H1 (cell line): Measurements from ENCODE around the gene CDHR2. TPM values are rescaled to one million over a fixed set of nuclear protein-coding genes. Genes with fewer than 3 reads are reported as not detected.

Experiments used
- CTCF ChIA-PET: fragments of 300-600 bp; sonication (Branson Sonifier 250); formaldehyde crosslinking; loops from one replicate; lab custom pipeline; 2021; ENCODE audit not compliant: partially characterized antibody; lab: Charles Lee
- POLR2A ChIA-PET: fragments of 300-600 bp; sonication (Branson Sonifier 250); formaldehyde crosslinking; loops from one replicate; lab custom pipeline; 2021; ENCODE audit warnings: inconsistent platforms; ENCODE audit not compliant: partially characterized antibody; lab: Charles Lee
- DNase-seq, 2 experiments: peaks; one replicate each; pipeline versions ENCODE4 v3.0.0 to v3.0.0-alpha.2; 2010 to 2022; ENCODE audit warnings: low spot score in 2 of 2, low read depth in 1 of 2, mixed read lengths in 1 of 2
- FAIRE-seq: peaks from 2 replicates; lab custom pipeline; 2011; peaks lifted over from hg19 to GRCh38; lab: Jason Lieb, UNC
- H2AFZ ChIP-seq: 2 replicates; pipeline ENCODE4 v1.8.1; 2012; ENCODE audit warnings: low read length, inconsistent platforms
- H2AK5ac ChIP-seq: 2 replicates; pipeline ENCODE4 v1.6.1; 2013; ENCODE audit warnings: low read depth, low read length
- H2BK120ac ChIP-seq: replicated peaks from 2 replicates; pipeline ENCODE3; 2013; ENCODE audit warnings: low read depth, low read length, inconsistent platforms
- H2BK12ac ChIP-seq: 2 replicates; pipeline ENCODE4 v1.6.1; 2013; ENCODE audit warnings: low read depth, low read length
- H2BK15ac ChIP-seq: 2 replicates; pipeline ENCODE4 v1.6.1; 2013; ENCODE audit warnings: low read length
- H2BK20ac ChIP-seq: 2 replicates; pipeline ENCODE4 v1.6.1; 2013; ENCODE audit warnings: low read length
- H2BK5ac ChIP-seq: 2 replicates; pipeline ENCODE4 v1.6.1; 2013; ENCODE audit warnings: low read depth, low read length
- H3K14ac ChIP-seq: 2 replicates; pipeline ENCODE4 v1.6.1; 2013; ENCODE audit warnings: inconsistent platforms; ENCODE audit not compliant: insufficient read length
- H3K18ac ChIP-seq: 2 replicates; pipeline ENCODE4 v1.6.1; 2013; ENCODE audit warnings: low read length; ENCODE audit errors: extremely low read depth
- H3K23ac ChIP-seq: 2 replicates; pipeline ENCODE4 v1.6.1; 2013; ENCODE audit warnings: inconsistent platforms; ENCODE audit not compliant: insufficient read length
- H3K23me2 ChIP-seq: 2 replicates; pipeline ENCODE4 v1.6.1; 2013; ENCODE audit warnings: low read depth, low read length
- H3K27ac ChIP-seq: 2 replicates; pipeline ENCODE4 v1.6.1; 2011; ENCODE audit warnings: low read depth, low read length, inconsistent platforms
- H3K27me3 ChIP-seq, 4 experiments: replicated peaks in 1 of 4; 1 replicate in 1 of 4; 2 replicates in 3 of 4; pipeline versions ENCODE4 v1.6.1 to v1.8.1; 2011 to 2013; ENCODE audit warnings: low read length in 3 of 4, mild to moderate bottlenecking in 3 of 4, inconsistent platforms in 2 of 4, mixed read lengths in 2 of 4, moderate library complexity in 1 of 4; ENCODE audit not compliant: control insufficient read depth in 3 of 4, insufficient read depth in 3 of 4; ENCODE audit errors: extremely low read depth in 1 of 4
- H3K36me3 ChIP-seq, 4 experiments: 2 replicates each; pipeline versions ENCODE4 v1.6.1 to v1.8.1; 2011 to 2013; ENCODE audit warnings: mild to moderate bottlenecking in 4 of 4, low read length in 3 of 4, moderate library complexity in 2 of 4, control low read depth in 1 of 4, inconsistent platforms in 1 of 4; ENCODE audit not compliant: insufficient read depth in 4 of 4, control insufficient read depth in 2 of 4
- H3K4ac ChIP-seq: replicated peaks from 2 replicates; pipeline ENCODE3; 2013; ENCODE audit warnings: low read length, low read depth, mixed read lengths, inconsistent platforms; ENCODE audit not compliant: insufficient read length
- H3K4me1 ChIP-seq, 4 experiments: replicated peaks in 1 of 4; 1 replicate in 1 of 4; 2 replicates in 3 of 4; pipeline versions ENCODE4 v1.6.1 to v1.8.1; 2011 to 2013; ENCODE audit warnings: low read length in 3 of 4, inconsistent platforms in 2 of 4, mixed read lengths in 1 of 4; ENCODE audit not compliant: insufficient read depth in 4 of 4, control insufficient read depth in 3 of 4
- H3K4me2 ChIP-seq, 2 experiments: 2 replicates each; pipeline versions ENCODE4 v1.6.1 to v1.8.1; 2011 to 2013; ENCODE audit warnings: low read depth in 2 of 2, low read length in 2 of 2, control low read depth in 1 of 2, inconsistent platforms in 1 of 2, mild to moderate bottlenecking in 1 of 2; ENCODE audit not compliant: insufficient read depth in 1 of 2
- H3K4me3 ChIP-seq, 4 experiments: fragments of 200-600, 300-600 bp in 1 of 4; sonication (generic), shearing (Covaris generic), sonication (Bioruptor Twin) in 1 of 4; 2 replicates each; pipeline versions ENCODE4 v1.5.1 to v1.8.1; 2011 to 2016; ENCODE audit warnings: low read length in 4 of 4, low read depth in 3 of 4, control low read depth in 2 of 4, inconsistent platforms in 2 of 4, mild to moderate bottlenecking in 2 of 4, mixed read lengths in 1 of 4, moderate library complexity in 1 of 4; ENCODE audit not compliant: insufficient read depth in 2 of 4; ENCODE audit errors: extremely low read depth in 1 of 4
- H3K56ac ChIP-seq: replicated peaks from 2 replicates; pipeline ENCODE3; 2013; ENCODE audit warnings: low read depth, mild to moderate bottlenecking, mixed read lengths, low read length, inconsistent platforms; ENCODE audit not compliant: insufficient read length
- H3K79me1 ChIP-seq: 2 replicates; pipeline ENCODE4 v1.6.1; 2013; ENCODE audit warnings: low read depth, low read length, control low read depth
- H3K79me2 ChIP-seq, 2 experiments: 2 replicates each; pipeline versions ENCODE4 v1.6.1 to v1.8.1; 2012 to 2013; ENCODE audit warnings: low read length in 2 of 2, mild to moderate bottlenecking in 2 of 2, inconsistent platforms in 1 of 2; ENCODE audit not compliant: insufficient read depth in 2 of 2, control insufficient read depth in 1 of 2
- H3K9ac ChIP-seq, 4 experiments: replicated peaks in 1 of 4; 1 replicate in 1 of 4; 2 replicates in 3 of 4; pipeline versions ENCODE4 v1.6.1 to v1.8.1; 2011 to 2013; ENCODE audit warnings: low read depth in 3 of 4, low read length in 3 of 4, control low read depth in 2 of 4, mild to moderate bottlenecking in 2 of 4, moderate library complexity in 2 of 4, inconsistent platforms in 1 of 4; ENCODE audit errors: extremely low read depth in 1 of 4
- H3K9me3 ChIP-seq, 2 experiments: 2 replicates each; pipeline versions ENCODE4 v1.6.1 to v1.8.1; 2012 to 2013; ENCODE audit warnings: mild to moderate bottlenecking in 2 of 2, moderate library complexity in 2 of 2, control low read depth in 1 of 2, inconsistent platforms in 1 of 2, low read depth in 1 of 2, low read length in 1 of 2, mixed read lengths in 1 of 2; ENCODE audit not compliant: insufficient read depth in 2 of 2
- H4K20me1 ChIP-seq, 2 experiments: replicated peaks in 1 of 2; 2 replicates each; pipeline versions ENCODE3 to v1.8.1; 2011 to 2013; ENCODE audit warnings: inconsistent platforms in 2 of 2, low read length in 2 of 2, mild to moderate bottlenecking in 1 of 2; ENCODE audit not compliant: insufficient read depth in 2 of 2, control insufficient read depth in 1 of 2
- H4K5ac ChIP-seq: 2 replicates; pipeline ENCODE4 v1.6.1; 2013; ENCODE audit warnings: low read length, low read depth, mixed read lengths, inconsistent platforms; ENCODE audit not compliant: insufficient read length
- H4K8ac ChIP-seq: 2 replicates; pipeline ENCODE4 v1.8.0; 2013; ENCODE audit warnings: mild to moderate bottlenecking, moderate library complexity, low read length, inconsistent platforms; ENCODE audit not compliant: insufficient read depth; ENCODE audit errors: extremely low read depth
- H4K91ac ChIP-seq: replicated peaks from 2 replicates; pipeline ENCODE3; 2013; ENCODE audit warnings: low read length, mixed read lengths, inconsistent platforms; ENCODE audit not compliant: insufficient read length
- ASH2L ChIP-seq: fragments of 200-600, 300-600 bp; sonication (generic); IDR thresholded peaks from one replicate; pipeline ENCODE4 v1.7.1; 2017; ENCODE audit warnings: low read length
- CHD1 ChIP-seq: IDR thresholded peaks from 2 replicates; pipeline ENCODE4 v1.6.1; 2012; ENCODE audit warnings: low read depth, low read length, improper control_type of control experiment
- JUN ChIP-seq: IDR thresholded peaks from 2 replicates; pipeline ENCODE4 v1.6.1; 2011; ENCODE audit warnings: low read depth, mild to moderate bottlenecking, improper control_type of control experiment, low read length
- JUND ChIP-seq: IDR thresholded peaks from 2 replicates; pipeline ENCODE4 v1.6.1; 2011; ENCODE audit warnings: mild to moderate bottlenecking, improper control_type of control experiment, low read length
- MAFK ChIP-seq: IDR thresholded peaks from 2 replicates; pipeline ENCODE4 v1.6.1; 2012; ENCODE audit warnings: low read depth, mild to moderate bottlenecking, improper control_type of control experiment, low read length
- POLR2A ChIP-seq, 2 experiments: IDR thresholded peaks; 1 replicate in 1 of 2; 2 replicates in 1 of 2; pipeline ENCODE4 v1.6.1; 2011; ENCODE audit warnings: low read depth in 2 of 2, low read length in 2 of 2, mild to moderate bottlenecking in 2 of 2; ENCODE audit errors: control extremely low read depth in 1 of 2
- RBBP5 ChIP-seq: IDR thresholded peaks from 2 replicates; pipeline ENCODE4 v1.7.1; 2012; ENCODE audit warnings: low read depth, mild to moderate bottlenecking, inconsistent platforms, low read length, moderate library complexity, borderline replicate concordance
- SAP30 ChIP-seq: fragments of 300-600 bp; sonication (generic); IDR thresholded peaks from 2 replicates; pipeline ENCODE4 v1.7.1; 2012; ENCODE audit warnings: low read length, moderate library complexity, mild to moderate bottlenecking, inconsistent platforms; ENCODE audit not compliant: insufficient read depth, insufficient replicate concordance
- SIN3A ChIP-seq, 2 experiments: IDR thresholded peaks in 1 of 2; conservative IDR thresholded peaks in 1 of 2; 2 replicates each; pipeline ENCODE4 v1.6.1; 2011 to 2012; ENCODE audit warnings: low read length in 2 of 2, improper control_type of control experiment in 1 of 2, low read depth in 1 of 2, mild to moderate bottlenecking in 1 of 2
- WGBS, 2 experiments: shearing (Covaris generic) in 1 of 2; methylation state at CpG; one replicate each; pipeline versions ENCODE4 v1.1.6 to v1.1.7; 2013 to 2015; ENCODE audit warnings: low lambda C conversion rate in 2 of 2, mixed read lengths in 2 of 2, inconsistent platforms in 1 of 2, low coverage in 1 of 2, missing lambda C conversion rate in 1 of 2; ENCODE audit not compliant: insufficient replicate concordance in 2 of 2, insufficient coverage in 1 of 2, insufficient read length in 1 of 2; ENCODE audit errors: extremely low coverage in 1 of 2, missing lambda C conversion rate in 1 of 2; 5-methylcytosine and 5-hydroxymethylcytosine counted together
- polyA plus RNA-seq, 7 experiments: library from polyadenylated mRNA; depleted of rRNA in 3 of 7; stranded (reverse) in 5 of 7; unstranded in 2 of 7; fragments of >200 nt in 5 of 7; fragments of 200-250 nt in 2 of 7; gene quantifications; 1 replicate in 5 of 7; 2 replicates in 1 of 7; 4 replicates in 1 of 7; pipeline versions ENCODE4 v1.2.1 to v1.2.3, GENCODE V29; 2011 to 2013; ENCODE audit warnings: missing spikeins in 2 of 7, mixed read lengths in 2 of 7
- total RNA-seq: library from RNA; stranded (reverse); fragmentation: NEBNext Ultra II Directional; extraction: Animal tissue kit (Norgen Biotek cat#: 25700); gene quantifications from 2 replicates; pipeline ENCODE4 v1.2.1, GENCODE V29; 2021

The CDHR2 gene
- total and polyA plus RNA-seq, 2 of the 8 experiments (the other 6 are each of a cell fraction or from before 2014, with no cell fraction given) = 0.02 to 0.43 TPM

- no peaks in the 10 kb centered on the region for H3K9me3 ChIP-seq
- H3K27me3 ChIP-seq = peaks cover 0 to 2% (median 0%) of the 10 kb centered on the region in 4 experiments; a peak in 2 of 7 replicates
- no peak overlapping the region for H2BK120ac ChIP-seq
- H3K36me3 ChIP-seq = no peaks in the 10 kb centered on the region
- no peak overlapping the region for H3K4me3 ChIP-seq
- H3K4me1 ChIP-seq = peaks cover 0 to 2% (median under 1%) of the 10 kb centered on the region in 4 experiments; a peak in 1 of 7 replicates
- H3K9ac ChIP-seq = no peak overlapping the region
- H3K27ac ChIP-seq = no peak overlapping the region
- H3K4ac ChIP-seq = no peak overlapping the region
- no peaks in the 10 kb centered on the region for H4K20me1 ChIP-seq
- H4K91ac ChIP-seq = no peak overlapping the region
- no peak overlapping the region for H4K8ac ChIP-seq
- H3K18ac ChIP-seq = no peak overlapping the region
- no peak overlapping the region for H2BK12ac ChIP-seq
- DNase-seq (no peak), FAIRE-seq (no peak)
- H2BK5ac ChIP-seq = no peak overlapping the region
- H3K23me2 ChIP-seq = no peaks in the 10 kb centered on the region
- no peak overlapping the region for H4K5ac ChIP-seq
- H3K14ac ChIP-seq = no peak overlapping the region
- H3K23ac ChIP-seq = no peak overlapping the region
- no peak overlapping the region for H3K4me2 ChIP-seq
- POLR2A ChIA-PET = interaction anchor here (1.2 kb wide), 1 partner anchor 56 kb away, joined by 3 read pairs; the partner anchor contains the start of genes EIF4E1B and SNCB
- CTCF ChIA-PET = interaction anchor here (0.6 to 3.5 kb wide), 15 partner anchors 8 to 540 kb away, joined by 3 to 18 read pairs (median 4); partner anchors contain the start of genes CDHR2, EIF4E1B and SNCB
- no peaks in the 10 kb centered on the region for H3K79me1 ChIP-seq
- H3K56ac ChIP-seq = no peak overlapping the region
- WGBS, 2 experiments = 92% methylated on average over 14 of the region's 14 CpGs; no CpG with 5 or more reads in 1 of the 2 experiments
- no peak overlapping the region for H2AFZ ChIP-seq
- H3K79me2 ChIP-seq = no peaks in the 10 kb centered on the region
- H2AK5ac ChIP-seq = no peak overlapping the region
- no peak overlapping the region for H2BK20ac ChIP-seq
- no peak overlapping the region for H2BK15ac ChIP-seq
- TF ChIP-seq JUN (no peak), CHD1 (no peak), SIN3A (conservative IDR thresholded peaks at IDR 0.05 in 1 of 2, IDR thresholded peaks at IDR 0.05 in 1 of 2; ENCODE audit: low read depth in 1 of 2, low read length in 2 of 2) (no peak), MAFK (no peak), RBBP5 (no peak), POLR2A (IDR thresholded peaks at IDR 0.05; ENCODE audit: control extremely low read depth in 1 of 2, low read depth in 2 of 2, low read length in 2 of 2) (no peak), ASH2L (no peak), SAP30 (no peak), JUND (no peak)
Observed at GRCh38 chr5:176575066-176575465, 25.9 kb downstream of the CDHR2 start.
